ENCODE measurements around the gene TTLL10. TPM values are rescaled to one million over a fixed set of nuclear protein-coding genes. Genes with fewer than 3 reads are reported as not detected.
A peak's percentile ranks its signal among the peaks of the same experiment; 100 is the strongest.

TTLL10 gene
- total RNA-seq, 1 experiment from 2014 or later, result 0.68 TPM

GRCh38 chr1:1168451-1169411 is 4.9 kb upstream of the TTLL10 start:
- Histone ChIP-seq H3K27ac (ENCODE audit: insufficient read length, low read depth, low read length) (no peak overlapping the region), H3K27me3 (ENCODE audit: insufficient read depth, low read length) (no peaks in the 10 kb centered on the region), H3T11ph (ENCODE audit: low read length) (no peak overlapping the region), H3K18ac (ENCODE audit: insufficient read length, low read depth, low read length) (no peak overlapping the region), H3K4me2 (ENCODE audit: insufficient read depth, insufficient read length, low read length) (no peak overlapping the region), H4K5ac (ENCODE audit: insufficient read length, low read depth, low read length) (no peak overlapping the region), H3K9ac (ENCODE audit: extremely low read depth, insufficient read length, low read length) (no peak overlapping the region), H3K79me2 (ENCODE audit: insufficient read depth, low read length) (no peaks in the 10 kb centered on the region), H2BK120ac (ENCODE audit: low read depth, low read length, poor library complexity, severe bottlenecking) (no peak overlapping the region), H3K23ac (ENCODE audit: insufficient read length, low read depth, low read length) (no peak overlapping the region), H2BK12ac (ENCODE audit: insufficient read length, low read depth, low read length) (no peak overlapping the region), H2BK5ac (ENCODE audit: insufficient read length, low read length) (no peak overlapping the region), H3K4ac (ENCODE audit: low read depth, low read length) (no peak overlapping the region), H2AK5ac (ENCODE audit: insufficient read length, low read length) (no peak overlapping the region), H3K14ac (ENCODE audit: insufficient read depth, low read length) (no peak overlapping the region), H4K91ac (ENCODE audit: insufficient read length, low read depth, low read length) (no peak overlapping the region), H3K79me1 (ENCODE audit: insufficient read depth, low read depth, low read length, poor library complexity, severe bottlenecking) (no peaks in the 10 kb centered on the region), H2BK15ac (ENCODE audit: low read depth, low read length) (no peak overlapping the region), H4K8ac (replicated peaks; ENCODE audit: insufficient read length, low read depth, low read length) (no peak overlapping the region), H3K9me3 (ENCODE audit: control insufficient read depth, low read depth, low read length) (no peaks in the 10 kb centered on the region), H3K23me2 (ENCODE audit: insufficient read length, low read depth, low read length, poor library complexity, severe bottlenecking) (peaks cover 3% of the 10 kb centered on the region), H3K56ac (ENCODE audit: insufficient read length, low read depth, low read length) (no peak overlapping the region), H2BK20ac (ENCODE audit: low read depth, low read length, poor library complexity, severe bottlenecking) (no peak overlapping the region), H4K20me1 (ENCODE audit: control insufficient read depth, insufficient read depth, insufficient read length) (no peaks in the 10 kb centered on the region), H3K4me1 (ENCODE audit: insufficient read depth, low read length) (no peaks in the 10 kb centered on the region; the same call in 1 of the 2 replicates), H2AFZ (ENCODE audit: low read length) (no peak overlapping the region)
- Mint-ChIP-seq H3K27ac (no peak overlapping the region), H3K9me3 (no peaks in the 10 kb centered on the region), H3K4me3 (no peak overlapping the region), H3K27me3 (ENCODE audit: low read depth) (peaks cover 3% of the 10 kb centered on the region), H3K36me3 (ENCODE audit: insufficient read depth in 1 of 3, low read depth in 3 of 3) (peaks cover 0 to 9% (median 0%) of the 10 kb centered on the region in 3 experiments; a peak in 3 of 7 replicates), H3K4me1 (peaks cover 21 to 31% of the 10 kb centered on the region in 2 experiments)
- TF ChIP-seq CTCF (conservative IDR thresholded peaks at IDR 0.05), result no peak
- no CpG with 5 or more reads among the region's 37 CpGs for whole genome bisulfite sequencing (ENCODE audit: extremely low coverage, insufficient read length, low lambda C conversion rate)
- peak; percentile 24 for DNase-seq

Data from H9 (cell line).